AG04449 (cell line): ENCODE measurements around the gene ZNF726.
"Not testable (repeated sequence)": the region's sequence is repeated elsewhere in the genome, so short reads cannot be mapped to it uniquely, and the experiment has no call there.

Experiments
- CTCF ChIA-PET: fragments of 350-600 bp; formaldehyde crosslinking; extraction: SDS; loops from one replicate; lab custom pipeline; 2021; ENCODE audit warnings: antibody characterized with exemption; lab: Yijun Ruan, JAX
- POLR2A ChIA-PET: fragments of 400-600, 350-600 bp; formaldehyde crosslinking; extraction: SDS; loops from one replicate; lab custom pipeline; 2020; ENCODE audit warnings: antibody characterized with exemption, inconsistent platforms; lab: Yijun Ruan, JAX
- DNase-seq: peaks from one replicate; pipeline ENCODE4 v3.0.0-alpha.2; 2010; ENCODE audit warnings: low read depth, low spot score
- H3K4me3 ChIP-seq: 2 replicates; pipeline ENCODE4 v1.5.1; 2011; ENCODE audit warnings: low read depth, mild to moderate bottlenecking, control low read depth, low read length
- CTCF ChIP-seq: IDR thresholded peaks from one replicate; pipeline ENCODE4 v1.5.1; 2011; ENCODE audit warnings: mild to moderate bottlenecking, moderate library complexity, low read length, control low read depth, inconsistent platforms; ENCODE audit not compliant: insufficient read depth; ENCODE audit errors: missing control alignments

ZNF726 gene

GRCh38 chr19:23957660-23958281, 43.1 kb downstream of the ZNF726 start:
- ChIA-PET CTCF (no interaction called here), POLR2A (no interaction called here)
- peak; percentile 14 for DNase-seq
- no peak for TF ChIP-seq CTCF
- H3K4me3 ChIP-seq = no peak overlapping the region

- CTCF ChIA-PET, H3K4me3 ChIP-seq, POLR2A ChIA-PET, DNase-seq: not testable (repeated sequence)
Observed at GRCh38 chr19:23963396-23963795, 48.7 kb downstream of the ZNF726 start.

DNA sequence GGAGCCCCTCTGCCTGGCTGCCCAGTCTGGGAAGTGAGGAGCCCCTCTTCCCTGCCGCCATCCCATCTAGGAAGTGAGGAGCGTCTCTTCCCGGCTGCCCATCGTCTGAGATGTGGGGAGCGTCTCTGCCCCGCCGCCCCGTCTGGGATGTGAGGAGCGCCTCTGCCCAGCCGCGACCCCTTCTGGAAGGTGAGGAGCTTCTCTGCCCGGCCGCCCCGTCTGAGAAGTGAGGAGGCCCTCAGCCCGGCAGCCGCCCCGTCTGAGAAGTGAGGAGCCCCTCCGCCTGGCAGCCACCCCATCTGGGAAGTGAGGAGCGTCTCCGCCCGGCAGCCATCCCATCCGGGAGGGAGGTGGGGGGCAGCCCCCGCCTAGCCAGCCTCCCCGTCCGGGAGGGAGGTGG, 49.2 kb downstream of the ZNF726 start:
- CTCF ChIA-PET, DNase-seq, H3K4me3 ChIP-seq, POLR2A ChIA-PET: not testable (repeated sequence)

DNA sequence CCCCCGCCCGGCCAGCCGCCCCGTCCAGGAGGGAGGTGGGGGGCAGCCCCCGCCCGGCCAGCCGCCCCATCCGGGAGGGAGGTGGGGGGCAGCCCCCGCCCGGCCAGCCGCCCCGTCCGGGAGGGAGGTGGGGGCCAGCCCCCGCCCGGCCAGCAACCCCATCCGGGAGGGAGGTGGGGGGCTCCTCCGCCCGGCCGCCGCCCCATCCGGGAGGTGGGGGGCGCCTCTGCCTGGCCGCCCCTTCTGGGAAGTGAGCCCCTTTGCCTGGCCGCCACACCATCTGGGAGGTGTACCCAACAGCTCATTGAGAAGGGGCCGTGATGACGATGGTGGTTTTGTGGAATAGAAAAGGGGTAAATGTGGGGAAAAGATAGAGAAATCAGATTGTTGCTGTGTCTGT, 49.6 kb downstream of the ZNF726 start:
- CTCF ChIA-PET, H3K4me3 ChIP-seq, DNase-seq, POLR2A ChIA-PET: not testable (repeated sequence)

DNA sequence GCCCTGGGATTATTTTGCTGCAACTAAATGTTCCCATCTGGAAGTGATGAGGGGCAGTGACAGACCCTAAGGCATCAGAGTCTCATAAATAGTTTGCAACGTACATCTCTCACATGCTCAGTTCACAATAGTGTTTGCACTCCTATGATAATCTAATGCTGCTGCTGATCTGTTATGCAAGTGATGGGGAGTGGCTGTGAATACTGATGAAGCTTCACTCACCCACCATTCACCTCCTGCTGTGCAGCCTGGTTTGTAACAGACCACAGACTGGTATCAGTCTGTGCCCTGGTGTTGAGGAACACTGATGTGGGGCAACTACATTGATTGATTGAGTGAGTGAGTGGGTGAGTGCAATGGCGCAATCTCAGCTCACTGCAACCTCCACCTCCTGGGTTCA, 54.9 kb downstream of the ZNF726 start:
- CTCF ChIA-PET = no interaction called here

GRCh38 chr19:23971598-23971997, 56.9 kb downstream of the ZNF726 start:
- DNase-seq = no peak
- ChIA-PET POLR2A (no interaction called here), CTCF (no interaction called here)
- TF ChIP-seq CTCF = no peak
- no peak overlapping the region for H3K4me3 ChIP-seq

More for the DNA sequence above, 54.9 kb downstream of the ZNF726 start:
- H3K4me3 ChIP-seq = no peak overlapping the region
- TF ChIP-seq CTCF = no peak
- POLR2A ChIA-PET = no interaction called here
- DNase-seq = no peak

DNA sequence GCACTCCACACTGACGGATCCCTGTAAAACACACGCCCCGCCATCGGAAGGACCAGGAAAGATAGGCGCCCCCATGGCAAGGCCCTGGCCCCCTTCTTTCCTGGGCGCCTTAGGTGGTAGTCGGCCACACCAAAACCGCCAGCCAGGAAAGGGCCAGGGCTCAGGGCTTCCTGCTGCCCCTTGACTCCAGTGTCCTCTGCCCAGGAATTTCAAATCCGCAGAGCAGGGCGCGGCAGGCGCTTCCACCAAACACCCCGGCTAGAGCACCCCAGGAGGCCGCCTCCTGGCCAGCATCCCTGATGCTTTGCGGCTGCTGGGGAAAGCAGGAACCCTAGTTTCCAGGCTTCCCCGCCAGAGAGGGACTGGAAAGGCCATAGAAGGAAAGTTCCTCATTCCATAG, 57.5 kb downstream of the ZNF726 start:
- TF ChIP-seq CTCF = no peak
- ChIA-PET CTCF (no interaction called here), POLR2A (no interaction called here)
- DNase-seq = no peak
- no peak overlapping the region for H3K4me3 ChIP-seq

- ChIA-PET POLR2A (no interaction called here), CTCF (no interaction called here)
- H3K4me3 ChIP-seq = no peak overlapping the region
- no peak for TF ChIP-seq CTCF
- DNase-seq = no peak
Observed at GRCh38 chr19:23974941-23975340, 60.3 kb downstream of the ZNF726 start.

DNA sequence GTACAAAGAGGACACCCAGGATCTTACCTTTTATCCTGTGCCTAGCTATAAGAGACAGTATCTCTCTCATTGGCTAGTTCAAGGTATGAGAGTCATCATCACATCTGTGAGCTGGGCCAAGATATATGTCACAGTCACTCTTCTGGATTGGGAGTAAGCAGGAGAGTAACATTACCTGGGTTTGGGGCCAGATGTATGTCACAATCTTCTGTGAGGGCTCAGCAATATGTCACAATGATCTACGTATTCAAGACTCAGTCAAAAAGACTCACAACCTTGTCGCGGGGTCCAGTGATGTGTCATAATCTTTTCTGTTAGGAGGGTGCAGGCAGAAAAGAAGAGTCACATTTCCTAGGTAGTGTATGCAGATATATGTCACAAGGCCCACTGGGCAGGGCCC, 61.9 kb downstream of the ZNF726 start:
- DNase-seq, CTCF ChIA-PET, POLR2A ChIA-PET, H3K4me3 ChIP-seq: not testable (repeated sequence)

DNA sequence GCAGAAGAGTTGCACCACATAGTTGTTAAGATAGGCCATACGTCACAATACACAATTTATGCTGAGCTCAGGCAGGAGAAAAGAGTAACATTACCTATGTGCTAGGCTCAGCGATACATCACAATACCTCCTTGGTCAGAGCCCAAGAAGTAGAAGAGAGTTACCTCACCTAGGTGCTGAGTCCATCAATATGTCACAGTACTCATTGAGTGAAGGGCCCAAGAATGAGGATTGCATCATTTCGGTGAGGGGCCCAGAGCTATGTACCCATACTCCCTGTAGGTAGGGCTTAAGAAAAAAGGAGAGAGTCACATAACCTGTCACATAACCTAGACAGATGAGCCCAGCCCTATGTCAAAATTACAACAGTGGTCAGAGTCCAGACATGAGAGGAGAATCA, 62.6 kb downstream of the ZNF726 start:
- DNase-seq, CTCF ChIA-PET, H3K4me3 ChIP-seq, POLR2A ChIA-PET: not testable (repeated sequence)
